Activated naive CD8-positive, alpha-beta T cell treated with anti-CD3 and anti-CD28 coated beads, Interleukin-2, amount 10 ng/mL, durations not matched to agents 7 days and 5 days (primary cell): ENCODE results near the gene TMEM87B. TPM values are rescaled to one million over a fixed set of nuclear protein-coding genes. Genes with fewer than 3 reads are reported as not detected.
"Not testable (repeated sequence)": the region's sequence is repeated elsewhere in the genome, so short reads cannot be mapped to it uniquely, and the experiment has no call there.

Source experiments
- ATAC-seq: fragments of 150-1000 bp; cut with Tn5 transposase; one replicate; pipeline ENCODE4 v1.10.0; 2021; ENCODE audit warnings: low read depth, moderate library complexity
- POLR2A ChIA-PET: fragments of 350-600 bp; sonication (Branson Sonifier 250); formaldehyde crosslinking; loops from one replicate; lab custom pipeline; 2021; ENCODE audit warnings: antibody characterized with exemption; lab: Charles Lee
- DNase-seq: peaks from one replicate; pipeline ENCODE4 v3.0.0; 2021
- H3K27ac Mint-ChIP-seq: one replicate; pipeline ENCODE4 v1.8.0; 2022; ENCODE audit warnings: mild to moderate bottlenecking, mixed read lengths
- H3K27me3 Mint-ChIP-seq: one replicate; pipeline ENCODE4 v1.8.0; 2022; ENCODE audit warnings: mild to moderate bottlenecking, moderate library complexity, mixed read lengths
- H3K36me3 Mint-ChIP-seq: one replicate; pipeline ENCODE4 v1.8.0; 2021; ENCODE audit warnings: mild to moderate bottlenecking, mixed read lengths
- H3K4me1 Mint-ChIP-seq: one replicate; pipeline ENCODE4 v1.8.0; 2021; ENCODE audit warnings: mixed read lengths
- H3K4me3 Mint-ChIP-seq: one replicate; pipeline ENCODE4 v1.8.0; 2022; ENCODE audit warnings: mild to moderate bottlenecking, moderate library complexity, mixed read lengths
- H3K9me3 Mint-ChIP-seq: one replicate; pipeline ENCODE4 v1.8.0; 2021; ENCODE audit warnings: mixed read lengths
- total RNA-seq, 2 experiments: library from RNA; stranded (reverse); gene quantifications; one replicate each; pipeline ENCODE4 v1.2.3, GENCODE V29; 2021

The TMEM87B gene
- total RNA-seq, 2 experiments from 2014 or later, result 20.1 to 24.2 TPM

DNA sequence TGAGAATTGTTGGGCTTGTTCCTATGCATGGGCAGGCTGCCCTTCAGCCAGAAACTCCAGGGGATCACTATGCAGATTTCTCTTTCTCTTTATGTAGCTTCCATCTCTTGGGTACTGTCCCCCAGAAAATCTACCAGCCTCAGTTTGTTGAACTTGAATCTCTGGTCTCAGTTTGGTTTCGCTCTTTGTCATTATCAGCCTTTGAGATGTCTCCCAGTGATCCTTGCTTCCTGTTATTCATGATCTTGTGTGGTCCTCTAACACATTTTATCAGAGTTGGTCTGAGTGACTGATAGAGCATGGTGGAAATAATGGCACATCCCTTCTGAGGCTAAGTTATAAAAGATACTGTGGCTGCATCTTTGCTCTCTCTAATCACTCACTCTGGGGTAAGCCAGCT is 7.8 kb downstream of the TMEM87B start:
- no peak overlapping the region for H3K27ac Mint-ChIP-seq
- no peak for DNase-seq
- ATAC-seq, result no peak
- H3K9me3 Mint-ChIP-seq, result no peaks in the 10 kb centered on the region
- H3K4me1 Mint-ChIP-seq, result peaks cover 32% of the 10 kb centered on the region
- no peak overlapping the region for H3K4me3 Mint-ChIP-seq
- peaks cover 70% of the 10 kb centered on the region for H3K36me3 Mint-ChIP-seq
- POLR2A ChIA-PET, result no interaction called here
- no peaks in the 10 kb centered on the region for H3K27me3 Mint-ChIP-seq

DNA sequence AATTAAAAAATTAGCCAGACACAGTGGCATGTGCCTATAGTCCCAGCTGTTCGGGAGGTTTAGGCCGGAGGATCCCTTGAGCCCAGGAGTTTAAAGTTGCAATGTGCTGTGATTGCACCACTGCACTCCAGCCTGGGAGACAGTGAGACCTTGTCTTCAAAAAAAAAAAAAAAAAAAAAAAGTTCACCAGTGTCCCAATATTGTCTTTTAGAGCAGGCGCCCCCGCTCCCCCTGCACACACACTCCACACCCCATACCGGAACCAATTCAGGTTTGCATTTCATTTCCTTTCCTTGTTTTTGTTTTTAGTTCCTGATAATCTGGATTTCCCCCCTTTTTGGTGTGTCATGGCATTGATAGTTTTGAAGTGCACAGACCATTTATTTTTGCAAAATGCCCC is 10.4 kb downstream of the TMEM87B start:
- DNase-seq, result no peak
- peaks cover 75% of the 10 kb centered on the region for H3K36me3 Mint-ChIP-seq
- no peak overlapping the region for H3K4me3 Mint-ChIP-seq
- POLR2A ChIA-PET, result no interaction called here
- H3K4me1 Mint-ChIP-seq, result peaks cover 25% of the 10 kb centered on the region
- ATAC-seq, result no peak
- H3K27me3 Mint-ChIP-seq, result no peaks in the 10 kb centered on the region
- H3K9me3 Mint-ChIP-seq, result peaks cover 3% of the 10 kb centered on the region
- no peak overlapping the region for H3K27ac Mint-ChIP-seq

DNA sequence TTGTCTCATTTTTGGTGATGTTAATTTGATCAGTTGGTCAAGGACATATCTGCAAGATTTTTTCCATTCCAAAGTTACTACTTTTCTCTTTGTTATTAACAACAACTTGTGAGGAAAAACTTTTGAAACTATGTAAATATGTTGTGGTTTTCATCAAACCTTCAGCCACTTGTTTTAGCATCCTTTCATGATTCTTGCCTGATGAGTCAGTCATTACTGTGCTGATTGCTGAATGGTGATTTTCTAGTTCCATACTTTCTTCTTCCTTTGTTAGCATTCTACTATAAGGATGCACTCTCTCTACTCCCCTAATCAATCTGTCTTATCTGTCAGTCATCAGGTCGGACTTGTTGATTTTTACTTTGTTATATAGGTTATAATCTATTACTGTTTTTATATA is 10.9 kb downstream of the TMEM87B start:
- Mint-ChIP-seq H3K4me3 (no peak overlapping the region), H3K27ac (no peak overlapping the region), H3K36me3 (peaks cover 78% of the 10 kb centered on the region), H3K4me1 (peaks cover 25% of the 10 kb centered on the region), H3K27me3 (no peaks in the 10 kb centered on the region), H3K9me3 (peaks cover 3% of the 10 kb centered on the region)
- DNase-seq, result no peak
- POLR2A ChIA-PET, result no interaction called here
- no peak for ATAC-seq

DNA sequence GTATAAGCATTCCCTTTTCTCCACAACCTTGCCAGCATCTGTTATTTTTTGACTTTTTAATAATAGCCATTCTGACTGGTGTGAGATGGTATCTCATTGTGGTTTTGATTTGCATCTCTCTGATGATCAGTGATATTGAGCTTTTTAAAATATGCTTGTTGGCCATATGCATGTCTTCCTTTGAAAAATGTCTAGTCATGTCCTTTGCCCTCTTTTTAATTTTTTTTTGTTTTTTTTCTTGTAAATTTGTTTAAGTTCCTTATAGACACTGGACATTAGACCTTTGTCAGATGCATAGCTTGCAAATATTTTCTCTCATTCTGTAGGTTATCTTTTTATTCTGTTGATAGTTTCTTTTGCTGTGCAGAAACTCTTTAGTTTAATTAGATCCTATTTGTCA is 14.7 kb downstream of the TMEM87B start:
- POLR2A ChIA-PET, DNase-seq, ATAC-seq, H3K27ac Mint-ChIP-seq, H3K27me3 Mint-ChIP-seq, H3K4me3 Mint-ChIP-seq: not testable (repeated sequence)
- peaks cover 82% of the 10 kb centered on the region for H3K36me3 Mint-ChIP-seq
- H3K4me1 Mint-ChIP-seq, result peaks cover 16% of the 10 kb centered on the region
- peaks cover 18% of the 10 kb centered on the region for H3K9me3 Mint-ChIP-seq

DNA sequence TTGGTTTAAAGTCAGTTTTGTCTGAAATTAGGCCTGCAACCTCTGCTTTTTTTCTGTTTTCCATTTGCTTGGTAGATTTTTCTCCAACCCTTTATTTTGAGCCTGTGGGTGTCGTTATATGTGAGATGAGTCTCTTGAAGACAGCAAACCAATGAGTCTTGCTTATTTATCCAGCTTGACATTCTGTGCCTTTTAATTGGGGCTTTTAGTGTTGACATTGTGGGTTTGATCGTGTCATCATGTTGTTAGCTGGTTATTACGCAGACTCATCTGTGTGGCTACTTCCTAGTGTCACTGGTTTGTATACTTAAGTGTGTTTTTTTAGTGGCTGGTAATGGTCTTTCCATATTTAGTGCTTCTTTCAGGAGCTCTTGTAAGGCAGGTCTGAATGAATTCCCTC is 18.8 kb downstream of the TMEM87B start:
- H3K4me3 Mint-ChIP-seq, result no peak overlapping the region
- H3K27me3 Mint-ChIP-seq, result no peaks in the 10 kb centered on the region
- POLR2A ChIA-PET, result no interaction called here
- DNase-seq (no peak), ATAC-seq (no peak)
- H3K4me1 Mint-ChIP-seq, result peaks cover 16% of the 10 kb centered on the region
- H3K9me3 Mint-ChIP-seq, result peaks cover 18% of the 10 kb centered on the region
- no peak overlapping the region for H3K27ac Mint-ChIP-seq
- peaks cover 72% of the 10 kb centered on the region for H3K36me3 Mint-ChIP-seq

DNA sequence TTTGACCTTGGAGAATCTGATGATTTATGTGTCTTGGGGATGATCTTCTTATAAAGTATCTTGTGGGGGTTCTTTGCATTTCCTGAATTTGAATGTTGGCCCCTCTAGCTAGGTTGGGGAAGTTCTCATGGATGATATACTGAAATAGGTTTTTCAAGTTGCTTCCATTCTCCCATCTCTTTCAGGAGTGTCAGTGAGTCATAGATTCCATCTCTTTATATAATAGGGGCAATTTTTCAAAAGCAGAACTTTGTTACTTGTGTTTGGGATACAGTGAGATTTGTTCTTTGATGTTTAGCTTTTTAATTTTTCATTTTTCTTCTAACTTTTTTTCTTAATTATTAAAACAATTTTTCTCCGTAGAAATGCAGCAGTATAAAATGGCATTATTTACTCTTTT is 19.4 kb downstream of the TMEM87B start:
- no peak for ATAC-seq
- H3K27ac Mint-ChIP-seq, result no peak overlapping the region
- peaks cover 15% of the 10 kb centered on the region for H3K9me3 Mint-ChIP-seq
- no peaks in the 10 kb centered on the region for H3K27me3 Mint-ChIP-seq
- POLR2A ChIA-PET, result no interaction called here
- peaks cover 13% of the 10 kb centered on the region for H3K4me1 Mint-ChIP-seq
- no peak for DNase-seq
- H3K36me3 Mint-ChIP-seq, result peaks cover 71% of the 10 kb centered on the region
- H3K4me3 Mint-ChIP-seq, result no peak overlapping the region

DNA sequence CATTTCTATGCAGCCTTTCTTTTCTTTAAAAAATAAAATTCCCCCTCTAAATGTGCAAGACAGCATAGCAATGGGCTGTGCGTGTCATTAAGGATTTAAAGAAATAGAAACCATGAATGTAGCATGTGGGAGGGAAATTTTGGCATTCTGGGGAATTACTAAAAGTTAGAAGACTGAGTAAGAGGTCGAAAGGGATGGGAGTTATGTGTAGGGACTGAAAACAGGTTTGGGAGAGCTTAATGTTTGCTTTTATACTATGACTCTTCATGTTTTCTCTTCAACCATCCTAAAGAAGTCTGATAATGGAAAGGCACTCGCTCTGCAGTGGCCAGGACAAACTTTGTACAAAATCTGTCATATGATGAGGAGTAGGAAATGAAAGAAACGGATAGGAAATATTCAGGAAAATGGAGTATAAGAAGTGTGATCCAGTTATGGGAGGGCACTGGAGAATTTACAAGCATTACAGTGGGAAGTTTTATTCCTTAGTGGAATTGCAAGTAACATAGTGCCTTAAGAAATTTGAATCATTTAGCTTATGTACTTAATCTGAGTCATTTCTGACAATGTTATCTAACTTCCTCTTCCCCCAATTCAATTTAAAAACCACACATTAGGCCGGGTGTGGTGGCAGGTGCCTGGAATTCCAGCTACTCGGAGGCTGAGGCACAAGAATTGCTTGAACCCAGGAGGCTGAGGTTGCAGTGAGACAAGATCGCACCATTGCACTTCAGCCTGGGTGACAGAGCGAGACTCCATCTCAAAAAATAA is 20.6 kb downstream of the TMEM87B start:
- H3K36me3 Mint-ChIP-seq, result peaks cover 65% of the 10 kb centered on the region
- H3K4me1 Mint-ChIP-seq, result peaks cover 13% of the 10 kb centered on the region
- no peak overlapping the region for H3K27ac Mint-ChIP-seq
- POLR2A ChIA-PET, result no interaction called here
- H3K4me3 Mint-ChIP-seq, result no peak overlapping the region
- H3K9me3 Mint-ChIP-seq, result peaks cover 15% of the 10 kb centered on the region
- DNase-seq (no peak), ATAC-seq (no peak)
- no peaks in the 10 kb centered on the region for H3K27me3 Mint-ChIP-seq

DNA sequence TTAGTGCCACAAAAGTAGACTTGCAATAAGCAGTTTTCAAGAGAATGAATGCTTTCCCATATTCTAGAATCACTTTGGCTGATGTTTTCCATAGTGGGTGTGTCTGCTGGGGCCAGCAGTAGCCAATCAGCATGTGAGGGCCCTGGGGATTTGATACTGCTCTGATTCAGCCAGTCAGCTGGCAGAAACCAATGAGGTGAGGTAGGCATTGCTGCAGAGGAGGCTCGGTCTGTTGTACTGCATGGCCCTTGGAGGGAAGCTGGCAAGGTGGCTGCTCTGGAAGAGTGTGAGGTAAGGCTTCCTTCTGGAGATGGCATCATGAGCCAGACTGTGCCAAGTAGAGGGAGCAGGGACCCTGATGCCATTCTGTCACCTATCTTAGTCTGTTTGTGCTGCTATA is 22.7 kb downstream of the TMEM87B start:
- H3K4me3 Mint-ChIP-seq, result no peak overlapping the region
- H3K27ac Mint-ChIP-seq, result no peak overlapping the region
- DNase-seq (no peak), ATAC-seq (no peak)
- H3K36me3 Mint-ChIP-seq, result peaks cover 60% of the 10 kb centered on the region
- POLR2A ChIA-PET, result no interaction called here
- no peaks in the 10 kb centered on the region for H3K27me3 Mint-ChIP-seq
- H3K4me1 Mint-ChIP-seq, result peaks cover 15% of the 10 kb centered on the region
- H3K9me3 Mint-ChIP-seq, result peaks cover 15% of the 10 kb centered on the region

DNA sequence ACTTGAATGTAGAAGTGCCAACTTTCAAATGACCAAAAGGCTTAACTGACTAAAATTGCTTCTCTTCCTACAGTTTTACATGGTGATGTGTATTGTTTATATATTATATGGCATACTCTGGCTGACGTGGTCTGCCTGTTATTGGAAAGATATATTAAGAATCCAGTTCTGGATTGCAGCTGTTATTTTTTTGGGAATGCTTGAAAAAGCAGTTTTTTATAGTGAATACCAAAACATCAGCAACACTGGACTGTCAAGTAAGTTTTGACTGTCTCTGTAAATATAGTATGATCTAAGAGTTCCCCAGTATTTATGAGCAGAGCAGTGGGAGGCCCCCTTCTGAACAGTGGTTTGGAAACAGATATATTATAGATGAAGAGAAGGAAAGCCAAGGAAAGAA is 26.2 kb downstream of the TMEM87B start:
- no peaks in the 10 kb centered on the region for H3K9me3 Mint-ChIP-seq
- peaks cover 7% of the 10 kb centered on the region for H3K4me1 Mint-ChIP-seq
- ATAC-seq (no peak), DNase-seq (no peak)
- H3K4me3 Mint-ChIP-seq, result no peak overlapping the region
- H3K27ac Mint-ChIP-seq, result no peak overlapping the region
- peaks cover 59% of the 10 kb centered on the region for H3K36me3 Mint-ChIP-seq
- POLR2A ChIA-PET, result no interaction called here
- no peaks in the 10 kb centered on the region for H3K27me3 Mint-ChIP-seq

DNA sequence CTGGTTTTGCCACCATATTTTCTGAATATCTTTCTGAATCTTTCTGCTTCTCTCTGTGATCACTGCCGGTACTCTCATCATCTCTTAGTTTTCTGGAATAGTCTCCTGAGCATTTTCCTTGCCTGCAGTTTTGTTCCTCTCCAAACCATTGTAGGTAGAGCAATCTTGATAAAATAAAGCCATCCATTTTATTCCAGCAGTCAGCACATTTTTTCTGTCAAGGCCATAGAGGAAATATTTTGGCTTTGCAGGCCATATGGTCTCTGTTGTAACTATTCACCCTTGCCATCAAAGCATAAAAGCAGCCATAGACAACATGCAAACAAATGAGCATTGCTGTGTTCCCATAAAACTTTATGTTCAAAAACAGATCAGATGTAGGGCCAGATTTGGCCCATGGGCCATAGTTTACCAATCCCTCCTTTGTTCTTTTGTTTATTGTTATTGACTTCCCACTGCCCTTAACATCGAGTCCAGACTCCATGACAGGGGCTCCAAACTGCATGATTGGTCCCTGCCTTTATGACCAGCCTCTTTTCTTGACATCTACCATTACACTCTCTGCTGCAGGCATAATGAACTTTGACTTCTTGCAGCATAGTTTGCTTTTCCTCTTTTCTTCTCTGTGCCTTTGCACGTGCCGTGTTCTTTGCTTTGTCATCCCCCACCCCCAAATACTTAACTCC is 29.8 kb downstream of the TMEM87B start:
- POLR2A ChIA-PET, result no interaction called here
- Mint-ChIP-seq H3K36me3 (peaks cover 67% of the 10 kb centered on the region), H3K27ac (no peak overlapping the region), H3K27me3 (no peaks in the 10 kb centered on the region), H3K9me3 (no peaks in the 10 kb centered on the region), H3K4me3 (no peak overlapping the region), H3K4me1 (peaks cover 7% of the 10 kb centered on the region)
- ATAC-seq (no peak), DNase-seq (no peak)

DNA sequence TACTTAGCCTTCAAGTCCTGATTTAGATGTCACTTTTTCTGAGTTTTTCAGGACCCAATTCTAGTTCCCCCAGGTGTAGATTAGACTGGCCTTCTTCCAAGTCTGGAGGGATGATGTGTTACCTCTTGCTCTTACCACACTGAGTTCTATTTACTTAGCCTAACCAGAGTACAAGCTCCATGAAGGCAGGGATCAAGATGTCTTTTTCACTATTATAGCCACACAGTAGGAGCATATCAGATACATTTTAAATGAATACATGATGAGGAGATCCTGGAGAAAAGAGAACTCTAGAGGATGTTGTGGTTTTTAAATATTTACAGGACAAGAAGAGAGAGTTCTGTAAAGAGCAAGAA is 30.3 kb downstream of the TMEM87B start:
- H3K36me3 Mint-ChIP-seq, result peaks cover 72% of the 10 kb centered on the region
- H3K27me3 Mint-ChIP-seq, result no peaks in the 10 kb centered on the region
- H3K27ac Mint-ChIP-seq, result no peak overlapping the region
- POLR2A ChIA-PET, result no interaction called here
- ATAC-seq (no peak), DNase-seq (no peak)
- H3K4me3 Mint-ChIP-seq, result no peak overlapping the region
- H3K9me3 Mint-ChIP-seq, result no peaks in the 10 kb centered on the region
- H3K4me1 Mint-ChIP-seq, result peaks cover 7% of the 10 kb centered on the region

DNA sequence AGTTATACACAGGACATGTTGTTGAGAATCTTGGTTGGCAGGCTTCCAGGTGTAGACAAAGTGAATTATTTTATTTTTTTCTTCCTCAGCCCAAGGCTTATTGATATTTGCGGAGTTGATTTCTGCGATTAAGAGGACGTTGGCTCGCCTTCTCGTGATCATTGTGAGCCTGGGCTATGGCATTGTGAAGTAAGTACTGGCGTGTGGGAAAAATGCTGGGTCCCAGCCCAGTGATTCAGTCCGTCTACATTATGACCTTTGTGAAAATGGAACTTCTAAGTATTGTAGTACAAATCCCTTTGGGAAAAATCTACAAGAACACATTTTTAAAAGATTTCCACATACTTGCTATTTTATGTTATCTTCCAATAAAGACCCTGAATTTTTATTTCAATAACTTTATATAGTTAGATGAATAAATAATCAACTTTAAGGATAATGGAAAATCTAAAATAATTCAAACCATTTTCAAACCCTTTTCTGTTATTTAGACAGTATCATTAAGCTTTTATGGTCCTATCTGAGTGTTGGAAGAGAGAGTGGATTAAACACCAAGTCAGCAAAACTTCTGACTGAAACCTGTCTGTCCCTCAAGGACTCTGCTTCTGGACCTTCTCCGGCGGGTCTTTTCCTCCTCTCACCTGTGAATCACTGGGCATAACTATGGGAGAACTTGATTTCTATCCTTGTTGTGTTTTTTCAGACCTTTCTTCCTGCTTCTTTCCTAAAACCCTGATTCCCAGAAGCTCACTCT is 31.0 kb downstream of the TMEM87B start:
- DNase-seq (no peak), ATAC-seq (no peak)
- POLR2A ChIA-PET, result no interaction called here
- no peak overlapping the region for H3K4me3 Mint-ChIP-seq
- peaks cover 7% of the 10 kb centered on the region for H3K4me1 Mint-ChIP-seq
- no peaks in the 10 kb centered on the region for H3K9me3 Mint-ChIP-seq
- no peak overlapping the region for H3K27ac Mint-ChIP-seq
- peaks cover 69% of the 10 kb centered on the region for H3K36me3 Mint-ChIP-seq
- no peaks in the 10 kb centered on the region for H3K27me3 Mint-ChIP-seq

DNA sequence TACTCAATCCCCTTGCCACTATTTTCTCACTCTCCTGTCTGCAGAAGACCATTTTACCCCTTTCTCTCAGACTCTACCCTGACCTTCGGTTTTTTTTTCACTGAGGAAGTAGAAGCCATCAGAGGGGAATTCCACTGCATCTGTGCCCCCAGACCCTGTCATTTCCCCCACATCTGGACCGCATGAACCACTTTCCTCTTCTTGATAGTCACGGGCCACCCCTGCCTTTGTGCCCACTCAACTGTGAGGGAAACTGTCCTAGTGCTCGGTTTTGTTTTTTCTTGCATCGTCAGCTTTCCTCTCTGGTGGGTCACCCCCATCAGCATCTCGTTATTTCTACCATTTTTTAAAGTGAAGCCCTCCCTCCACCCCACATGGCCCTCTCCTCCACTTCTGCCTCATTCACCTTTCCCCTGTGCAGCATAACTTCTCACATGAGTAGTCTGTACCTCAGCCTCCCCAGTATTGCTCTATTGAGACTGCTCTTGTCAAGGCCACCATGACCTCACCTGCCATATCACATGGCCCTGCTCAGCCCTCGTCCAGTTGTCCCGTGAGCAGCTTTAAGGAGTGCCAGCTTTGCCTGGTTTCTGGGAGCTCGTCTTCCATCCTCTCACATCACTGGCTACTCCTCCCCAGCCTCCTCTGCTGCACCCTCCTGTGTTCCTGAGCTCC is 32.4 kb downstream of the TMEM87B start:
- POLR2A ChIA-PET, result no interaction called here
- ATAC-seq, result no peak
- no peak overlapping the region for H3K4me3 Mint-ChIP-seq

More for the DNA sequence above, 32.4 kb downstream of the TMEM87B start:
- Mint-ChIP-seq H3K9me3 (no peaks in the 10 kb centered on the region), H3K27ac (peak overlapping the region; percentile 26), H3K4me1 (peaks cover 13% of the 10 kb centered on the region), H3K27me3 (no peaks in the 10 kb centered on the region), H3K36me3 (peaks cover 69% of the 10 kb centered on the region)
- no peak for DNase-seq
